A673 (cell line): ENCODE measurements around the gene PFAS. TPM values are rescaled to one million over a fixed set of nuclear protein-coding genes. Genes with fewer than 3 reads are reported as not detected.

Experiments
- BruUV-seq: library from RNA; stranded (reverse); fragments of 400-500 nt; replicated peaks from 2 replicates; lab custom pipeline; 2021; lab: Mats Ljungman, UMichigan
- CTCF ChIA-PET: fragments of 300-600 bp; sonication (Branson Sonifier 250); formaldehyde crosslinking; loops from one replicate; lab custom pipeline; 2022; ENCODE audit warnings: antibody characterized with exemption; lab: Charles Lee
- POLR2A ChIA-PET: fragments of 300-600 bp; sonication (Branson Sonifier 250); formaldehyde crosslinking; loops from one replicate; lab custom pipeline; 2022; ENCODE audit warnings: antibody characterized with exemption; ENCODE audit not compliant: low non-redundant PET; lab: Charles Lee
- DNase-seq: peaks from one replicate; pipeline ENCODE4 v3.0.0-alpha.2; 2015; ENCODE audit warnings: low spot score
- H3K27ac ChIP-seq: fragments of 200-600 bp; sonication (generic); 2 replicates; pipeline ENCODE4 v1.5.1; 2016; ENCODE audit warnings: mixed run types, low read depth, mild to moderate bottlenecking, mixed read lengths, antibody characterized with exemption, low read length; ENCODE audit not compliant: poor library complexity, severe bottlenecking
- H3K27me3 ChIP-seq: fragments of 200-600 bp; sonication (generic); replicated peaks from 2 replicates; pipeline ENCODE4 v1.6.1; 2017; ENCODE audit warnings: mixed run types, low read depth, mild to moderate bottlenecking, mixed read lengths, antibody characterized with exemption, low read length; ENCODE audit not compliant: insufficient read depth, poor library complexity
- H3K36me3 ChIP-seq: fragments of 200-600 bp; sonication (generic); 2 replicates; pipeline ENCODE4 v1.6.1; 2016; ENCODE audit warnings: mixed run types, mild to moderate bottlenecking, mixed read lengths, antibody characterized with exemption, low read length; ENCODE audit not compliant: insufficient read depth, poor library complexity, severe bottlenecking
- H3K4me1 ChIP-seq: fragments of 200-600 bp; sonication (generic); 2 replicates; pipeline ENCODE4 v1.6.1; 2017; ENCODE audit warnings: mixed run types, mild to moderate bottlenecking, mixed read lengths, antibody characterized with exemption, low read length; ENCODE audit not compliant: insufficient read depth, poor library complexity, severe bottlenecking
- H3K4me3 ChIP-seq: fragments of 200-600 bp; sonication (generic); 2 replicates; pipeline ENCODE4 v1.5.1; 2016; ENCODE audit warnings: low read depth, mixed run types, mild to moderate bottlenecking, mixed read lengths, low read length; ENCODE audit not compliant: poor library complexity, severe bottlenecking
- H3K9me3 ChIP-seq: fragments of 200-600 bp; sonication (generic); 2 replicates; pipeline ENCODE4 v1.6.1; 2016; ENCODE audit warnings: mixed run types, low read depth, mild to moderate bottlenecking, mixed read lengths, antibody characterized with exemption, low read length; ENCODE audit not compliant: poor library complexity, severe bottlenecking
- EZH2 ChIP-seq: fragments of 200-600 bp; sonication (generic); IDR thresholded peaks from 2 replicates; pipeline ENCODE4 v1.6.1; 2017; ENCODE audit warnings: borderline replicate concordance, low read depth, mild to moderate bottlenecking, mixed read lengths, antibody characterized with exemption, low read length; ENCODE audit not compliant: poor library complexity, severe bottlenecking
- intact Hi-C: fragments of 100-400 bp; cut with micrococcal nuclease; formaldehyde crosslinking; loops from one replicate; pipeline ENCODE4 v1.10.0; 2022; ENCODE audit not compliant: unreplicated experiment
- total RNA-seq: library from RNA; stranded (reverse); gene quantifications from 2 replicates; pipeline ENCODE4 v1.2.3, GENCODE V29; 2021
- TF ChIP-seq, protein P1 (sequence below): fragments of 300-800, 200-600 bp; sonication (generic); conservative IDR thresholded peaks from 2 replicates; pipeline ENCODE4 v1.5.1; 2017; ENCODE audit warnings: low read depth, mild to moderate bottlenecking, antibody characterized with exemption, low read length, moderate library complexity, mixed read lengths

Gene PFAS
- total RNA-seq, 1 experiment from 2014 or later = 165 TPM

DNA sequence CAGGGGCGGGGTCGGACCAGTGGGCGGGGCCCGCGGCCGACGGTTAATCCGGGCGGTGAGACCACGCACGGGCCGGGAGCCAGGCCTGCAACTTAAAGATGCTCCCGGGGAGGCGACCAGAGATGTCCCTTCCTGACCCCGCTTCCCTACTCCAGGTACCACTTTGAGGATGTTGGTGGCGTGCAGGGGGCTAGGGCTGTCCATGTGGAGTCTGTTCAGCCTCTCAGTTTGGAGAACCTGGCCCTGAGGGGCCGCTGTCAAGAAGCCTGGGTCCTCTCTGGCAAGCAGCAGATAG, 40.0 kb downstream of the PFAS start:
- H3K9me3 ChIP-seq = no peaks in the 10 kb centered on the region
- intact Hi-C loops = no loop called here
- CTCF ChIA-PET = no interaction called here
- TF ChIP-seq EZH2 = no peak
- TF ChIP-seq, protein P1, sequence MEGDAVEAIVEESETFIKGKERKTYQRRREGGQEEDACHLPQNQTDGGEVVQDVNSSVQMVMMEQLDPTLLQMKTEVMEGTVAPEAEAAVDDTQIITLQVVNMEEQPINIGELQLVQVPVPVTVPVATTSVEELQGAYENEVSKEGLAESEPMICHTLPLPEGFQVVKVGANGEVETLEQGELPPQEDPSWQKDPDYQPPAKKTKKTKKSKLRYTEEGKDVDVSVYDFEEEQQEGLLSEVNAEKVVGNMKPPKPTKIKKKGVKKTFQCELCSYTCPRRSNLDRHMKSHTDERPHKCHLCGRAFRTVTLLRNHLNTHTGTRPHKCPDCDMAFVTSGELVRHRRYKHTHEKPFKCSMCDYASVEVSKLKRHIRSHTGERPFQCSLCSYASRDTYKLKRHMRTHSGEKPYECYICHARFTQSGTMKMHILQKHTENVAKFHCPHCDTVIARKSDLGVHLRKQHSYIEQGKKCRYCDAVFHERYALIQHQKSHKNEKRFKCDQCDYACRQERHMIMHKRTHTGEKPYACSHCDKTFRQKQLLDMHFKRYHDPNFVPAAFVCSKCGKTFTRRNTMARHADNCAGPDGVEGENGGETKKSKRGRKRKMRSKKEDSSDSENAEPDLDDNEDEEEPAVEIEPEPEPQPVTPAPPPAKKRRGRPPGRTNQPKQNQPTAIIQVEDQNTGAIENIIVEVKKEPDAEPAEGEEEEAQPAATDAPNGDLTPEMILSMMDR = no peak
- no peaks in the 10 kb centered on the region for H3K36me3 ChIP-seq
- H3K4me3 ChIP-seq = peak overlapping the region; percentile 62
- peak overlapping the region; percentile 80 for H3K27ac ChIP-seq
- H3K4me1 ChIP-seq = peaks cover 11% of the 10 kb centered on the region
- TSS peak; percentile 89 for BruUV-seq
- POLR2A ChIA-PET = interaction anchor here (0.5 kb wide), 1 partner anchor 14 kb away, joined by 14 read pairs; no protein-coding TSS in a partner anchor
- DNase-seq = peak; percentile 66
- H3K27me3 ChIP-seq = no peaks in the 10 kb centered on the region

DNA sequence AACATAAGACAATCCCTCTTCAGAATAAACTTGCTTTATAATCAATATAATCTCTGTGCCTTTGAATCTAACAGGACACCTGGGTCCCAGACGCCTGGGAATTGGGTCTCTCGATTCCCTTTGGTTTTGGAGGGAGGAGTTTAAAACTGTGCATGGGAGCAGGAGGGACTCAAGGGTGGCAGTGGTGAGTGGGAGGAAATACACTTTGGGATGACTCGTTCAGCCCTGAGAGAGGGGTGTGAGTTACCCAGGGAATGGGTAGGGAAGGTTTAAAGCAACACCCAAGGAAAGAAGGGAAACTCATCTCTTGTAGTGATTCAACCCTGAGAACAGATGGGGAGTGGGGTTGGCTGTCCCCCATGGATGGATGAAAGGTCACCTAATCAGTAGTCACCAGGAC, 41.0 kb downstream of the PFAS start:
- no peak for TF ChIP-seq EZH2
- TF ChIP-seq, protein P1 = no peak
- no peaks in the 10 kb centered on the region for H3K36me3 ChIP-seq
- no peaks in the 10 kb centered on the region for H3K9me3 ChIP-seq
- H3K4me1 ChIP-seq = peaks cover 13% of the 10 kb centered on the region
- ChIA-PET POLR2A (no interaction called here), CTCF (no interaction called here)
- H3K4me3 ChIP-seq = no peak overlapping the region
- no peak for DNase-seq
- no peak overlapping the region for H3K27ac ChIP-seq
- intact Hi-C loops = no loop called here
- H3K27me3 ChIP-seq = no peaks in the 10 kb centered on the region
- no TSS peak for BruUV-seq

DNA sequence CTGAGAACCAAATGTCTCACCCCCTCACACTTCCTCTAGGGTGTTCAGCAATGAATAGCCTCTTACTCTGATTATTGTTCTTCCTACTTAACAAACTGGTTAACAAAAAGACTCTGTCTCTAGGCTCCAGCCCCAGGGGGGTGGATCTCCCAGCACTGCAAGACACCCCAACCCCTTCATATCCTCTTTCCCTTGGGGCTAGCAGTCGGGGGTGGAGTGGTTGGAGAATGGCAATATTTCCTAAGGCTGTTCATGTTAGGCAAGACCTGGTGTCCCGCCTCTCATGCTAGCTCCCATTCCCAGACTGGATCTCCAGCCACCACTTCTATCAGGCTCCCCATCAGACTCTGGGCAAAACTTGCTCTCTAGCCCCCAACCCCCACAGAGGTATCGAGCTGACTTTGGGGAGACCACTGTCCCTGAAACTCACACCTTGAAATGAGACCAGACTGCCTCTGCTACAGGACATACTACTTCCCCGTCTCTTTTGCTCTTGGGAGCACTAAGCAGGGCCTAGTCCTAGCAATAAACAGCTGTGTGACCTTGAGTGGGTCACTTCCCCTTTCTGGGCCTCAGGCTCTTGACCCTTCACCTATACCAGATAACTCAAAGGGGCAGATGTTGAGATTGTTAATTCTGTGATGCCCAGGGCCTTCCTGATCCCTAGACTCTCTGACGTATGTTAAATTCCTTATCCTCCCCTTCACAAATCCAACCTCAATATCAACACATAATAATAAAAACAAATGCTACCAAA, 43.7 kb downstream of the PFAS start:
- no TSS peak for BruUV-seq
- CTCF ChIA-PET = no interaction called here
- Histone ChIP-seq H3K4me1 (peaks cover 12% of the 10 kb centered on the region), H3K4me3 (no peak overlapping the region), H3K27ac (no peak overlapping the region), H3K36me3 (no peaks in the 10 kb centered on the region), H3K9me3 (no peaks in the 10 kb centered on the region), H3K27me3 (no peaks in the 10 kb centered on the region)
- DNase-seq = no peak
- intact Hi-C loops = no loop called here
- TF ChIP-seq, protein P1 = no peak
- no peak for TF ChIP-seq EZH2
- POLR2A ChIA-PET = interaction anchor here (0.6 kb wide), 1 partner anchor 11 kb away, joined by 3 read pairs; no protein-coding TSS in a partner anchor
